Smooth muscle cell (in vitro differentiated cells): Measurements from ENCODE around the gene LRAT. TPM values are rescaled to one million over a fixed set of nuclear protein-coding genes. Genes with fewer than 3 reads are reported as not detected.

Experiments used
- DNase-seq: peaks from one replicate; lab custom pipeline; 2025; ENCODE audit not compliant: unreplicated experiment; lab: John Stamatoyannopoulos, UW
- H2AFZ ChIP-seq: fragments of 200-600 bp; sonication (generic); 2 replicates; pipeline ENCODE4 v1.6.0; 2016; ENCODE audit warnings: antibody characterized with exemption, low read depth, mild to moderate bottlenecking
- H3F3A ChIP-seq: fragments of 200-600 bp; sonication (generic); 2 replicates; pipeline ENCODE4 v1.6.0; 2017; ENCODE audit warnings: antibody characterized with exemption, low read depth
- H3K27ac ChIP-seq: fragments of 200-600 bp; sonication (generic); 2 replicates; pipeline ENCODE4 v1.5.1; 2016; ENCODE audit warnings: low read depth, mild to moderate bottlenecking
- H3K27me3 ChIP-seq: fragments of 200-600 bp; sonication (generic); 2 replicates; pipeline ENCODE4 v1.6.1; 2016; ENCODE audit warnings: low read depth, mild to moderate bottlenecking
- H3K36me3 ChIP-seq: fragments of 200-600 bp; sonication (generic); 2 replicates; pipeline ENCODE4 v1.5.1; 2016; ENCODE audit warnings: low read depth
- H3K4me1 ChIP-seq: fragments of 200-600 bp; sonication (generic); 2 replicates; pipeline ENCODE4 v1.5.1; 2016; ENCODE audit warnings: low read depth
- H3K4me2 ChIP-seq: fragments of 200-600 bp; sonication (generic); 2 replicates; pipeline ENCODE4 v1.6.0; 2016; ENCODE audit warnings: mild to moderate bottlenecking
- H3K4me3 ChIP-seq: fragments of 200-600 bp; sonication (generic); 2 replicates; pipeline ENCODE4 v1.5.1; 2016; ENCODE audit warnings: mild to moderate bottlenecking
- H3K79me2 ChIP-seq: fragments of 200-600 bp; sonication (generic); 2 replicates; pipeline ENCODE4 v1.6.0; 2016; ENCODE audit warnings: low read depth, mild to moderate bottlenecking
- H3K9ac ChIP-seq: fragments of 200-600 bp; sonication (generic); 2 replicates; pipeline ENCODE4 v1.6.0; 2016; ENCODE audit warnings: low read depth
- H3K9me3 ChIP-seq: fragments of 200-600 bp; sonication (generic); replicated peaks from 2 replicates; pipeline ENCODE4 v1.5.1; 2016; ENCODE audit warnings: low read depth
- H4K20me1 ChIP-seq: fragments of 200-600 bp; sonication (generic); 2 replicates; pipeline ENCODE4 v1.6.0; 2016; ENCODE audit warnings: low read depth
- WGBS: methylation state at CpG from one replicate; pipeline ENCODE4 v1.1.7; 2016; ENCODE audit warnings: low lambda C conversion rate; 5-methylcytosine and 5-hydroxymethylcytosine counted together
- polyA plus RNA-seq: library from polyadenylated mRNA; unstranded; fragments of >200 nt; fragmentation: Nextera tagmentation; extraction: Ambion mirVana; gene quantifications from 2 replicates; pipeline ENCODE4 v1.2.1, GENCODE V29; 2016
- total RNA-seq: library from RNA; depleted of rRNA; stranded (reverse); fragments of >200 nt; gene quantifications from 2 replicates; pipeline ENCODE4 v1.2.3, GENCODE V29; 2014
- TF ChIP-seq, protein P1 (sequence below): fragments of 200-600 bp; sonication (generic); IDR thresholded peaks from 2 replicates; pipeline ENCODE4 v1.5.1; 2017; ENCODE audit warnings: borderline replicate concordance, mild to moderate bottlenecking, antibody characterized with exemption; ENCODE audit not compliant: insufficient read depth, poor library complexity, severe bottlenecking

LRAT gene
- total and polyA plus RNA-seq, 2 experiments from 2014 or later: 0.93 to 2.9 TPM

DNA sequence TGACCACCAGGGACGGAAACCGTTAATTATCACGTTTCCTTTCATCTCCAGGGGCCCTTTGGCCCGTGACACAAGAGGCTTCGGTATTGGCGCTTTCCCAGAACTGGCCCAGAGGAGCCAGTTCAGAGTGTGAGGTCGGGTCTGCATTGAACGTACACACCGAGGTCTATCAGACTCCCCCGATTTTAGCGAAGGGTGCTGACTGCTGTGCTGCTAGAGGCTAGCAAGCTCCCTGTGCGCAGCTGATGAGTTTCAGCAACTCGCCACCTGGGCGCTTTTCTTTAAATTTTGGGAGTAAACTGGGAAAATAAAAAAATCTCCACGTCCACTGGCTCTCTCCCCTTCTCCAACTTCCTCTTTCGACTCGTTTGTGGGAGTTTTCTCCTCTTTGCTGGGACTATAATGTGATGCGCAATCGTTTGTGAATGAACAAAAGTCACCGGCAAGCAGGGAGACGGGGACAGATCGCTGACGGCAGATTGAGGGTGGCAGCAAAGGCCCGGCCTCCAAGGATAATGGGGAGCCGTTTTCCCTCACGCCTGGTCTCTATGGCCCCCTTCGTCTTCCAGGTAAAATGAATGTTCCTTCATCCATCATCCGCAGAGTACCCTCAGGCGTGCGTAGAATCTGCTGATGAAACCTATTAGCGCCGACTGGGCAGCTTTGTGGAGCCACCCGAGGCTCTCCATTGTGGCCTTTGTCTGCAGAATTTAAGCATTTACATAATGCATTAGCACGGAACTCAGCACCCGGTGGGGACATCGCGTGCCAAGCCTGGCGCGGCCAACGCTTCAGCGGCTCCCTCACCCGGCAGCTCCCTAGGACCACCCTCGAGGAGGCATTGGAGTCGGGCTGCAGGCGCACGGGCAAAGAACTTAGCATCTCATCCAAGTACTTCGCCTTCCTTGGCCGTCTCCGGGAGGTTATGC lies 1.6 kb upstream of the LRAT start:
- Histone ChIP-seq H4K20me1 (no peaks in the 10 kb centered on the region), H3K4me1 (peaks cover 32% of the 10 kb centered on the region), H3K9me3 (no peaks in the 10 kb centered on the region), H3K27ac (no peak overlapping the region), H3K4me2 (peak overlapping the region; percentile 86), H2AFZ (no peak overlapping the region), H3K36me3 (no peaks in the 10 kb centered on the region), H3K79me2 (no peaks in the 10 kb centered on the region), H3F3A (no peaks in the 10 kb centered on the region), H3K4me3 (peak overlapping the region; percentile 30), H3K27me3 (peaks cover 87% of the 10 kb centered on the region), H3K9ac (no peak overlapping the region)
- TF ChIP-seq, protein P1, sequence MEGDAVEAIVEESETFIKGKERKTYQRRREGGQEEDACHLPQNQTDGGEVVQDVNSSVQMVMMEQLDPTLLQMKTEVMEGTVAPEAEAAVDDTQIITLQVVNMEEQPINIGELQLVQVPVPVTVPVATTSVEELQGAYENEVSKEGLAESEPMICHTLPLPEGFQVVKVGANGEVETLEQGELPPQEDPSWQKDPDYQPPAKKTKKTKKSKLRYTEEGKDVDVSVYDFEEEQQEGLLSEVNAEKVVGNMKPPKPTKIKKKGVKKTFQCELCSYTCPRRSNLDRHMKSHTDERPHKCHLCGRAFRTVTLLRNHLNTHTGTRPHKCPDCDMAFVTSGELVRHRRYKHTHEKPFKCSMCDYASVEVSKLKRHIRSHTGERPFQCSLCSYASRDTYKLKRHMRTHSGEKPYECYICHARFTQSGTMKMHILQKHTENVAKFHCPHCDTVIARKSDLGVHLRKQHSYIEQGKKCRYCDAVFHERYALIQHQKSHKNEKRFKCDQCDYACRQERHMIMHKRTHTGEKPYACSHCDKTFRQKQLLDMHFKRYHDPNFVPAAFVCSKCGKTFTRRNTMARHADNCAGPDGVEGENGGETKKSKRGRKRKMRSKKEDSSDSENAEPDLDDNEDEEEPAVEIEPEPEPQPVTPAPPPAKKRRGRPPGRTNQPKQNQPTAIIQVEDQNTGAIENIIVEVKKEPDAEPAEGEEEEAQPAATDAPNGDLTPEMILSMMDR: no peak
- WGBS: 1% methylated on average over 49 of the region's 49 CpGs
- no peak for DNase-seq

DNA sequence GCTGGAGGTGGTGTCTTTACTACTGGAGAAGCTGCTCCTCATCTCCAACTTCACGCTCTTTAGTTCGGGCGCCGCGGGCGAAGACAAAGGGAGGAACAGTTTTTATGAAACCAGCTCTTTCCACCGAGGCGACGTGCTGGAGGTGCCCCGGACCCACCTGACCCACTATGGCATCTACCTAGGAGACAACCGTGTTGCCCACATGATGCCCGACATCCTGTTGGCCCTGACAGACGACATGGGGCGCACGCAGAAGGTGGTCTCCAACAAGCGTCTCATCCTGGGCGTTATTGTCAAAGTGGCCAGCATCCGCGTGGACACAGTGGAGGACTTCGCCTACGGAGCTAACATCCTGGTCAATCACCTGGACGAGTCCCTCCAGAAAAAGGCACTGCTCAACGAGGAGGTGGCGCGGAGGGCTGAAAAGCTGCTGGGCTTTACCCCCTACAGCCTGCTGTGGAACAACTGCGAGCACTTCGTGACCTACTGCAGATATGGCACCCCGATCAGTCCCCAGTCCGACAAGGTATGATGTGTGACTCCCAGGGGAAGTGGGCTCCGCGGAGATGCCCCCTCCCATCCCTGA lies 634 bp downstream of the LRAT start:
- 4% methylated on average over 31 of the region's 31 CpGs for WGBS
- Histone ChIP-seq H3K9ac (no peak overlapping the region), H3K4me1 (peaks cover 30% of the 10 kb centered on the region), H2AFZ (no peak overlapping the region), H3K79me2 (no peaks in the 10 kb centered on the region), H3K4me3 (peak overlapping the region; percentile 52), H3F3A (no peaks in the 10 kb centered on the region), H3K4me2 (peak overlapping the region; percentile 86), H3K27ac (no peak overlapping the region), H4K20me1 (no peaks in the 10 kb centered on the region), H3K27me3 (peaks cover 95% of the 10 kb centered on the region), H3K9me3 (no peaks in the 10 kb centered on the region), H3K36me3 (no peaks in the 10 kb centered on the region)
- TF ChIP-seq, protein P1: no peak
- DNase-seq: no peak

DNA sequence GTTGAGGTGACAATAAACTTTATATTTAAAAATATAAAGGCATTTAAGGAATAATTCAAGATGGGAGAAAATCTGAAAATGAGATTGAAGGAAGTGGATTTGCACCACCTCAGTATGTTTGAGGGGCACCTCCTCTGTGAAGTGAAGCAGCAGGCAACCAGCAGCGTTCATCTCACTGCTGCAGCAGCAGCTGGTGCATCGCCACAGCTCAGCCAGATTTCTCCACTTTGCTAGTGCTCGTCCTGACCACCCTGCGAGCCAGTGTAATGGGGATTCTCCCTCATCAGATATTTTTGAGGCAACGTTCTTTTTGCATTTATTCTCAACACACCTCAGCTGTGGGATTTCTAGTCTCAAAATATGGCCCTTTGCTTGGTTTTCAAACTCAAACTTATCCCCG lies 13.9 kb downstream of the LRAT start:
- WGBS: 80% methylated on average over 6 of the region's 6 CpGs
- no peak for DNase-seq
- TF ChIP-seq, protein P1: no peak
- Histone ChIP-seq H3K79me2 (no peaks in the 10 kb centered on the region), H3K27me3 (peaks cover 30% of the 10 kb centered on the region), H2AFZ (no peak overlapping the region), H3F3A (no peaks in the 10 kb centered on the region), H3K27ac (no peak overlapping the region), H3K9ac (no peak overlapping the region), H3K36me3 (no peaks in the 10 kb centered on the region), H3K9me3 (no peaks in the 10 kb centered on the region), H4K20me1 (no peaks in the 10 kb centered on the region), H3K4me1 (no peaks in the 10 kb centered on the region), H3K4me3 (no peak overlapping the region), H3K4me2 (no peak overlapping the region)
